GM23248 (cell line): Measurements from ENCODE around the gene NID2. TPM values are rescaled to one million over a fixed set of nuclear protein-coding genes. Genes with fewer than 3 reads are reported as not detected.

Source experiments
- DNase-seq: peaks from one replicate; pipeline ENCODE4 v3.0.0-alpha.2; 2015
- H2AFZ ChIP-seq: fragments of 200-600 bp; sonication (generic); 2 replicates; pipeline ENCODE4 v1.6.1; 2016; ENCODE audit warnings: antibody characterized with exemption
- H3F3A ChIP-seq: fragments of 200-600 bp; sonication (generic); 2 replicates; pipeline ENCODE4 v1.6.1; 2016; ENCODE audit warnings: mild to moderate bottlenecking, antibody characterized with exemption, mixed run types; ENCODE audit not compliant: insufficient read depth
- H3K27ac ChIP-seq: fragments of 200-600 bp; sonication (generic); 2 replicates; pipeline ENCODE4 v1.5.1; 2016; ENCODE audit warnings: mild to moderate bottlenecking
- H3K27me3 ChIP-seq: fragments of 200-600 bp; sonication (generic); replicated peaks from 2 replicates; pipeline ENCODE4 v1.6.1; 2016; ENCODE audit warnings: mild to moderate bottlenecking; ENCODE audit not compliant: insufficient read depth
- H3K36me3 ChIP-seq: fragments of 200-600 bp; sonication (generic); 2 replicates; pipeline ENCODE4 v1.6.1; 2016; ENCODE audit warnings: low read depth, mild to moderate bottlenecking
- H3K4me1 ChIP-seq: fragments of 200-600 bp; sonication (generic); 2 replicates; pipeline ENCODE4 v1.6.1; 2016; ENCODE audit warnings: mild to moderate bottlenecking; ENCODE audit not compliant: insufficient read depth
- H3K4me2 ChIP-seq: fragments of 200-600 bp; sonication (generic); one replicate; pipeline ENCODE4 v1.6.1; 2016; ENCODE audit warnings: mild to moderate bottlenecking; ENCODE audit not compliant: unreplicated experiment
- H3K4me3 ChIP-seq: fragments of 200-600 bp; sonication (generic); 2 replicates; pipeline ENCODE4 v1.5.1; 2016; ENCODE audit warnings: mild to moderate bottlenecking
- H3K79me2 ChIP-seq: fragments of 200-600 bp; sonication (generic); 2 replicates; pipeline ENCODE4 v1.6.1; 2016; ENCODE audit warnings: mild to moderate bottlenecking; ENCODE audit not compliant: insufficient read depth
- H3K9ac ChIP-seq: fragments of 200-600 bp; sonication (generic); 2 replicates; pipeline ENCODE4 v1.6.1; 2016; ENCODE audit warnings: mild to moderate bottlenecking
- H3K9me2 ChIP-seq: fragments of 200-600 bp; sonication (generic); 2 replicates; pipeline ENCODE4 v1.6.1; 2016; ENCODE audit warnings: mixed run types, mild to moderate bottlenecking, moderate library complexity; ENCODE audit not compliant: insufficient read depth
- H3K9me3 ChIP-seq: fragments of 200-600 bp; sonication (generic); one replicate; pipeline ENCODE4 v1.6.1; 2017; ENCODE audit warnings: low read depth
- H4K20me1 ChIP-seq: fragments of 200-600 bp; sonication (generic); 2 replicates; pipeline ENCODE4 v1.6.0; 2016; ENCODE audit not compliant: insufficient read depth
- EZH2 ChIP-seq: fragments of 200-600 bp; sonication (generic); IDR thresholded peaks from 2 replicates; pipeline ENCODE4 v1.6.1; 2018; ENCODE audit warnings: antibody characterized with exemption, mild to moderate bottlenecking; ENCODE audit not compliant: insufficient read depth, poor library complexity, severe bottlenecking
- EZH2phosphoT487 ChIP-seq: fragments of 200-600 bp; sonication (generic); IDR thresholded peaks from 2 replicates; pipeline ENCODE4 v1.6.1; 2018; ENCODE audit warnings: antibody characterized with exemption, moderate library complexity, mild to moderate bottlenecking, low read depth; ENCODE audit not compliant: insufficient read depth
- WGBS, 2 experiments: methylation state at CpG; one replicate each; pipeline ENCODE4 v1.1.6; 2015 to 2017; ENCODE audit warnings: low lambda C conversion rate in 2 of 2, low coverage in 1 of 2; ENCODE audit errors: missing lambda C conversion rate in 2 of 2; 5-methylcytosine and 5-hydroxymethylcytosine counted together
- in situ Hi-C: fragments of 300-500 bp; cut with MboI; formaldehyde crosslinking; loops from 2 replicates; pipeline ENCODE4 v1.15.0; 2020
- polyA plus RNA-seq: library from polyadenylated mRNA; unstranded; fragments of >200 nt; fragmentation: Nextera tagmentation; extraction: Ambion mirVana; gene quantifications from 2 replicates; pipeline ENCODE4 v1.2.1, GENCODE V29; 2016
- total RNA-seq: library from RNA; depleted of rRNA; stranded (reverse); fragments of >200 nt; shearing (Covaris generic); gene quantifications from 2 replicates; pipeline ENCODE4 v1.2.3, GENCODE V29; 2014

NID2 gene
- total and polyA plus RNA-seq, 2 experiments from 2014 or later = 39.8 to 59.8 TPM

GRCh38 chr14:52081964-52082363 lies 13.1 kb upstream of the NID2 start:
- H2AFZ ChIP-seq = 0 out of 2 replicates have a peak overlapping the region, but pooled peaks have one; percentile 5
- peaks cover 51% of the 10 kb centered on the region for H3K4me1 ChIP-seq
- in situ Hi-C loops = no loop called here
- peak overlapping the region; percentile 46 for H3K4me2 ChIP-seq
- peak overlapping the region; percentile 80 for H3K9ac ChIP-seq
- H3K9me3 ChIP-seq = no peaks in the 10 kb centered on the region
- peak overlapping the region; percentile 98 for H3K27ac ChIP-seq
- no peaks in the 10 kb centered on the region for H3K9me2 ChIP-seq
- no peaks in the 10 kb centered on the region for H3K79me2 ChIP-seq
- H3K36me3 ChIP-seq = no peaks in the 10 kb centered on the region
- no peaks in the 10 kb centered on the region for H3K27me3 ChIP-seq
- no peak overlapping the region for H3K4me3 ChIP-seq
- no peak for TF ChIP-seq EZH2phosphoT487
- TF ChIP-seq EZH2 = no peak
- no peak for DNase-seq
- no peaks in the 10 kb centered on the region for H4K20me1 ChIP-seq
- H3F3A ChIP-seq = peaks cover 50% of the 10 kb centered on the region
- whole genome bisulfite sequencing, 2 experiments = 94 to 98% methylated on average over 3 of the region's 3 CpGs

DNA sequence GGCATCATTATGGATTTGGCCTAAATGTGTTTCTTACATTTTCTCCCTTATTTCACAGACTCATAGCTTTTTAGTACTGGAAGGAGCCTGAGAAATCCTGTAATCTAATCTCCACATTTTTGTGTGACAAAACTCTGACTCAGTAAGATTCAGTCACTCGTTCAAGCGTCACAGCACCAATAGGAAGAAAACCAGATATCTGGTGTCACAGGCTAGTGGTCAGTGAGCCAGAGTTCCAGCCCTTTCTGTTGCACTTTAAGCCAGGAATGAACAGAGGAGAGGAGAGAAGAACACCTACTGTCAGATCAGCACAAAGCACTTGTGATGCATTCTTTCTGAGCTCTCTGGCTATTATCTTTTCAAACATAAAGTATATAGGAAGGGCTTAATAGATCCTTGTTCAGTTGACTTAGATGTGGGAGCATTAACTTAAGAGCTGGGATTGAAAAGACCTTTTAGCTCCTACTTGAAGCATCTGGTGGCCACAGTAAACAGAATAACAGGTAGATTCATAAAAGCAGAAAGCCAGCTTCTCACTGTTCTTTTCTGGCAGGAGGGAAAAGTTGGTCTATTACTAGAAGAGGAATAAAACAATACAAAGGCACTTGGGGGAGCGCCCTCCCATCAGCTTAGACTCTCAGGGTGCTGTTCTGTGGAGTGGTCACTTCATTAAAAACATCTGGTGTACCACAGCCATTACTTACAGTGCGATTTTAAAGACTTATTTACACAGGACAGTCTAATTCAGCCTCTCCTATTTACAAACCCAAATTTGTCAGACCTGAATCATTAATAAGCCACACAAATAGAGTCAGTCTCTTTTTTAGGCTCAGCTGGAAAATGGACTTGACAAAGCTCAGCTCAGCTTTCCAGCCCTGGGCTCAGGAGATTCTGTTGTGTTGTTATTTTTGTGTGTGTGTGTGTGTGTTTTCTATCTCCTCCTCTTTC lies 12.2 kb upstream of the NID2 start:
- H4K20me1 ChIP-seq = no peaks in the 10 kb centered on the region
- H3K9ac ChIP-seq = peak overlapping the region; percentile 80
- no peaks in the 10 kb centered on the region for H3K27me3 ChIP-seq
- peak overlapping the region; percentile 98 for H3K27ac ChIP-seq
- no peaks in the 10 kb centered on the region for H3K9me3 ChIP-seq
- no peaks in the 10 kb centered on the region for H3K36me3 ChIP-seq
- WGBS, 2 experiments = 23 to 24% methylated on average over 4 of the region's 4 CpGs
- no peaks in the 10 kb centered on the region for H3K9me2 ChIP-seq
- TF ChIP-seq EZH2phosphoT487 (no peak), EZH2 (no peak)
- H3K4me2 ChIP-seq = peak overlapping the region; percentile 46
- peak; percentile 96 for DNase-seq
- H2AFZ ChIP-seq = 0 out of 2 replicates have a peak overlapping the region, but pooled peaks have one; percentile 5
- H3K4me3 ChIP-seq = peak overlapping the region; percentile 27
- in situ Hi-C loops = no loop called here
- H3K4me1 ChIP-seq = peaks cover 59% of the 10 kb centered on the region
- no peaks in the 10 kb centered on the region for H3K79me2 ChIP-seq
- peaks cover 59% of the 10 kb centered on the region for H3F3A ChIP-seq

DNA sequence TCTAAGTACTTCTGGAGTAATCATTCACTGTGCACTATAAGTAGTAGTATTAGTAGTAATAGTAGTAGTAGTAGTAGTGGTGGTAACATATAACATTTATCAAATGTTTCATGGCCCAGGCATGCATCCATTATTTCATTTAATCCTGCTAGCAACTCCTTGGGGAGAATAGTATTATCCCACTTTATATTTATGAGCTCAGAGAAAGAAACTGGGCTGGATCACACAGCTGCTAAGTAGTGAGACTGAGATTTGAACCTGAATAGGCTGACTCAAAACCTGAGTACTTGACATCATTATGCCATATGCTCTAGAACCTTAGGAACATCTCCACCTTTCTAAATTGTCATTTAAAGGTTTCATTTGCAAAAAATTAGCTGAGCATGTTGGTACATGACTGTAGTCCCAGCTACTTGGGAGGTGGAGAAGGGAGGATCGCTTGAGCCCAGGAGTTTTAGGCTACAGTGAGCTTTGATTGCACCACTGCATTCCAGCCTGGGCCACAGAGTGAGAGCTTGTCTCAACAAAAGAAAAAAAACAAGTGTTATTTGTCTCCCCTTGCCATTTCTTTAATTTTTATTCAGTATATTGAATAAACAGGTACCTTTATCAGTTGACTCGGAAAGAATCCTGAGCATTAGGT lies 11.4 kb upstream of the NID2 start:
- WGBS, 2 experiments = 19% methylated on average over 2 of the region's 2 CpGs
- H3K27ac ChIP-seq = peak overlapping the region; percentile 98
- H3K9me2 ChIP-seq = no peaks in the 10 kb centered on the region
- no peak for TF ChIP-seq EZH2phosphoT487
- TF ChIP-seq EZH2 = no peak
- peak overlapping the region; percentile 5; the same call in 1 of the 2 replicates for H3K4me3 ChIP-seq
- peak overlapping the region; percentile 46 for H3K4me2 ChIP-seq
- DNase-seq = peak; percentile 76
- H4K20me1 ChIP-seq = no peaks in the 10 kb centered on the region
- H3K4me1 ChIP-seq = peaks cover 65% of the 10 kb centered on the region
- in situ Hi-C loops = no loop called here
- H3F3A ChIP-seq = peaks cover 64% of the 10 kb centered on the region
- no peaks in the 10 kb centered on the region for H3K27me3 ChIP-seq
- no peaks in the 10 kb centered on the region for H3K36me3 ChIP-seq
- peak overlapping the region; percentile 80 for H3K9ac ChIP-seq
- H2AFZ ChIP-seq = no peak overlapping the region
- H3K79me2 ChIP-seq = no peaks in the 10 kb centered on the region
- no peaks in the 10 kb centered on the region for H3K9me3 ChIP-seq

DNA sequence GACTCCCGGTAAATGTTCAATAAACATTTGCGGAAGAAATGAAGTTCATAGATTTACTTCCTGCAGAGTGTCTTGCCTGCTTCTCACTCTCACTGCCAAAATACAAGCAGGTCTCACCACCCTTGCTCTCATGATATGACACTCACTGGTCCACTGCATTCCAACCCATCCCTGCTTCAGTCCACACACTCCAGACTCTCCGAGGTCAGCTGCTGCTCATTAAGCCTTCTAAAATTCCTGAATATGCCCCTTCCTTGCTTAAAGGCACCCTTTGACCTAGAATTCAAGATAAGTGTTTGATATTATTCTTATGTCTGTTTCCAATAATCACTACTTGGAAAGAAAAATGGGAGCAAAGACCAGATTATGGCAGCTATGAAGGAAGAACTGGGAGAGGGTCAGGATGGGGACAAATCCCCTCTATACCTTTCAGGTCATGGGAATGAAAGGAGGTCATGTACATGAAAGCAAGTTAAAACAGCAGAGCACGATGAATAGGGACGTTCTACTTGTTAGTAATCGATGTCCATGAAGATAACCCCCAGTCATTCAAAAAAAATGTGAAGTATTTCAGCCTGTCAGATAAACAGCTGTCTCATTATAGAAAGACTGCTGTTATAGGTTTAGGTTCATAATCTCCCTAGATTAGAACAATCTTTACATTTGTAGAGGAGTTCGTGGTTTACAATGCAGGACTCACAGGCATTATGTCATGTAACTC lies 10.5 kb upstream of the NID2 start:
- WGBS, 2 experiments = 37 to 38% methylated on average over 7 of the region's 7 CpGs
- Histone ChIP-seq H3K4me1 (peaks cover 65% of the 10 kb centered on the region), H3K79me2 (no peaks in the 10 kb centered on the region), H3F3A (peaks cover 67% of the 10 kb centered on the region), H4K20me1 (no peaks in the 10 kb centered on the region), H3K9me2 (no peaks in the 10 kb centered on the region), H3K4me2 (peak overlapping the region; percentile 46), H3K9me3 (no peaks in the 10 kb centered on the region), H3K9ac (peak overlapping the region; percentile 80), H2AFZ (no peak overlapping the region), H3K27me3 (no peaks in the 10 kb centered on the region), H3K27ac (peak overlapping the region; percentile 98), H3K4me3 (no peak overlapping the region), H3K36me3 (no peaks in the 10 kb centered on the region)
- peak; percentile 53 for DNase-seq
- in situ Hi-C loops = no loop called here
- TF ChIP-seq EZH2phosphoT487 = no peak
- TF ChIP-seq EZH2 = no peak
